Stimulated activated CD4-positive, alpha-beta T cell treated with anti-CD3 and anti-CD28 coated beads, Interleukin-1b, Interleukin-23, amount 100 ng/mL, for 48 hours (primary cell): ENCODE measurements around the gene BRINP1.

Experiments used
- DNase-seq: peaks from one replicate; pipeline ENCODE4 v3.0.0-alpha.2; 2020

Gene BRINP1

GRCh38 chr9:119273984-119274665, 95.1 kb downstream of the BRINP1 start:
- DNase-seq: no peak

- no peak for DNase-seq
Observed at GRCh38 chr9:119273325-119273904, 95.8 kb downstream of the BRINP1 start.

DNA sequence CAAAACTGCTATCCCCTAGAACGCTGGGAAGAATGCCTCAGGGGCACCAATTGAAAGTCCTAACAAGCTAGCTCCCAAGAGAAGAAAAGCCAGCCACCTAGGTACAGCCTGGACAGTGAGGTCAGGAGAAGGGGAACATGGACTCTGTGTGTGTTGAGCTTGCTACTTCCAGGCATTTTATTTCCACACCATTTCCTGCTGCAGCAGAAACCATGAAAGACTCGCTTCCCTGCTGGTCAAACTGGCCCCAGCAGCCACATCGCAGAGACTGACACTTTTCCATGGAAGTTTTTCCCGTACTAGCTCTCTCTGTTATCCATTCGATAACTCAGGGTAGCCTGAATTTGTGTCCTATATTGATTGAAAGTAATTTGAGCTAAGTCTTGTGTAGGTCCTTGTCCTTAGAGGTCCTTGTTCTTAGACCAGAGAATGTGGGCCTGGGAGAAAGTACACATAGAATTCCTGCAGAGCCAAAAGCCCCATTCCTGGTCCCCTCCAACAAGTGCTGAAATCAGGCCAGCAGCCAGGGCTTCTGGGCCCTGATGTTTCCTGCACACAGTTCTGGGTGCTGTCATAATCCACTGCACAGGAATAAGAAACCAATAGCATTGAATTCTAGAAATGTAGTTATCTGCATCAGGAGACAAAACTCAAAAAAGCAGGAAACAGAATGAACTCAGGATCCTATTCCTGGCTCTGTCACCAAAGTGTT, 96.6 kb downstream of the BRINP1 start:
- DNase-seq: no peak

DNA sequence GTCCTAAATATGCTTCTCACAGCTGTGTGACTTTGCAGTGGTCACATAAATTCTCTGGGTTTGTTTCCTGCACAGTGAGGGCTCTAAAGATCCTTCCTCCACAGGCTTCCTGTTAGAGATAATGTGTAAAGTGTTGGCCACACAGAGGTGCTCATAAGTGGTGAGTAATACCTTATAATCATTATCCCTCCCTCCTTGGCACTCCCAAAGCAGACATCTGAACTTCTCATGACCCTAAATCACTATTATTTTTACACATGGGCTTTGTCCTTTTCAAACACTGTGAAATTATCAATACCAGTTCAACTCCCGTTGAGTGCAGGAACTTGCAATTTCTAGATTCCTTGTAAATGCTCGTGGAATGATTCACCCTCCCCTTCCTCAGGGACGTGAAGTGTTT, 100.2 kb downstream of the BRINP1 start:
- no peak for DNase-seq

DNA sequence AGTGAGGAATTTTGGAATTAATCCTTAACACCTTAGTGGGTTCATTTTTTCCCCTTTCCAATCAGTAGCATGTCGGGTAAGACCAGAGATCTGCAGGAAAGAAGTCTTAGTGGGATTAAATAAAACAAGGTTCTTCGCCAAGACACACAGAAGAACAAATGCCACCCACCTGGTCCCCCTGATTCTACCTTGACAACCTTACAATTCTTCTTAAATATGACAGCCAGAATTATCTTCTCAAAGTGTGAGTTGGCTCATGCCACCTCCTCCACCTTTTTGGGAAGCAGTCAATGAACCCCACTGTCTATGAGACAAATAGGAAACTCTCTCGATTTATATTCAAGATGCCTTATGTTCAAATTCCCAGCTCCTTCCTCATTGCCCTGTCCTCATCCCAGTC, 105.1 kb downstream of the BRINP1 start:
- no peak for DNase-seq

- DNase-seq: no peak
Observed at GRCh38 chr9:119257592-119257991, 111.6 kb downstream of the BRINP1 start.

DNA sequence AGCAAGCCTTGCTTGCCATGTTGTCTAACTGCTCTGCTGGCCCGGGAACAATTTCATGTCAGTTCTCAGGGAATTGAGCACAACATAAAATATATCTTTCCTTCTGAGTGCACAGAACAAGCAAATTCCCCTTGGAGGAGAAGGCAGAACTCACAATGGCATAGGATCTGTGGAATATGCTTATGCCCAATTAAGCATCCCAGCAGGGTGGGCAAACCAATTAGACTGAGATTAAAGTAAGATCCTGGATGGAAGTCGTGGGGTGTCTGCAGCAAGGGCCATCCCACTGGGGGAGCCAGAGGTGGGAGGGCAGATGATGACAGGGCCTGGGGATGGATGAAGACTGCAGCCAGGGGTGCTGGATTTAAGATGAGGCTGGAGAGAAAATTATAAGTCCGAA, 114.1 kb downstream of the BRINP1 start:
- no peak for DNase-seq

- no peak for DNase-seq
Observed at GRCh38 chr9:119252671-119253299, 116.5 kb downstream of the BRINP1 start.

DNA sequence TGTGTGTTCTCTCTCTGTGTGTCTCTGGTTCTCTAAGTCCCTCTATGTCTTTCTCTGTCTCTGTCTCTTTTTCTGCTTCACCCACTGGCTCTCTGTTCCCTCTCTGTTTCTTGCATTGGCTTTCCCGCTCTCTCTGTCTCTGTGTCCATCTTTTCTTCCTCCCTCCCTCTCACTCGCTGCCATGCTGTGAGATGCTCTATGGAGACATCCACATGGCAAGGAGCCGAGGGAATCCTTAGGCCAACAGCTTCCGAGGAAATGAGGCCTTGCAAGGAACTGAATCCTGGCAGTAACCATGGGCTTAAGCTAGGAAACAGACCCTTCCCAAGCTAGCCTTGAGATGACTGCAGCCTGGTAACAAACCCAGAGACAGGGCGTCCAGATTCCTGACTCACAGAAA, 117.3 kb downstream of the BRINP1 start:
- DNase-seq: no peak

DNA sequence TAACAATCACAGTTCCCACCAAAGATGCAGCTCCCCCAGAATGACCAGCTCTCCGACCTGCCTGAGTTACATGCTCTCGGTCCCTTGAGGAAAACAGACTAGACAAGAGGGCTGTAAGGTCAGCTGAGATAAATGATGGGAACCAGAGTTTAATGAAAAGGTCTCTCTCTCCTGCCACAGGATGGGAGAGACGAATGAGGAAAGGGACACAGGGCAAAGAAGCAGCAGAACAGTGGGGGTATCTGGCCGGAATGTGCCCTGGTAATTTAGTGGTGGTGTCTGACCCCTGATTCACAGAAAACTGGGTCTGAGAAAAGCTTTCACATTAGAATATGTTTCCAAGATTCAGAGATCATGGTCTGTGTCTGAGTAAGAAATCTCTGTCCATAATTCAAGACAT, 118.5 kb downstream of the BRINP1 start:
- DNase-seq: no peak

DNA sequence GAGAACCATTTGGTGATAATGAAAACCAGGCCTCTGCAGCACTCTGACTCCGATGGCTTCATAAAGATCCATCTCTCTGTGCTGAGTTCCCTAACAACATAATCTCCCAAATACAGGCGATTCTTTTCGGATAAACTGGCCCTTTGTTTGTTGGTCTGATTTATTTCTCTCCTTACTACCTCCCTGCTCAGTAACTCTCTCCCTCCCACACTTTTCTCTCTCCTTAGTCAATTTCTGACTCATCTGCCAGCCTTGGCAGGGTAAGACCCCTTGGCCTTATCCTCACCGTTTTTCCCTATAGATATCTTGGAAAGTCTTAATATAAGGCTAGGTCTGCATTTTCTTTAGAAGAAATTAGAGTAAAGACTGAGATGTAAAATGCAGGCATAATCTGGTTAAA, 128.7 kb downstream of the BRINP1 start:
- DNase-seq: no peak

GRCh38 chr9:119234636-119235035, 134.6 kb downstream of the BRINP1 start:
- no peak for DNase-seq

DNA sequence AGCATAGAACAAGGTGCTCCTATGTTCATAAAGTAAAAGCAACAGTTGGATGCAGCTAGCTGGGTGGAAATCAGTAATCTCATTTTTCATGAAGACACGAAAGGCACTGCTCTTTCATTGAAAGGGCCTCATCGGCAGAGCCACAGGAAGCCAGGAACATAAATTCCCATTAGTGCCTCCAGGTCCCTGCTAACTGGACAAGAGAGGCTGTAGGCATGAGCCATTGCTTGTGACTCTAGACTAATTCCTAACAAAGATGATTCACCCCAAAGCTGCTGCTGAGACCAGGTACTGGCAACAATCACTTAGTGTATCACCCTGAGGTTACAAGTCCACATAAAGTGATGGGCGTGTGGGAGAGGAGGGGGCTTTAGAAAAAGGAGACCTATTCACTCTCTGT, 141.8 kb downstream of the BRINP1 start:
- DNase-seq: no peak

- DNase-seq: no peak
Observed at GRCh38 chr9:119224431-119224830, 144.8 kb downstream of the BRINP1 start.

DNA sequence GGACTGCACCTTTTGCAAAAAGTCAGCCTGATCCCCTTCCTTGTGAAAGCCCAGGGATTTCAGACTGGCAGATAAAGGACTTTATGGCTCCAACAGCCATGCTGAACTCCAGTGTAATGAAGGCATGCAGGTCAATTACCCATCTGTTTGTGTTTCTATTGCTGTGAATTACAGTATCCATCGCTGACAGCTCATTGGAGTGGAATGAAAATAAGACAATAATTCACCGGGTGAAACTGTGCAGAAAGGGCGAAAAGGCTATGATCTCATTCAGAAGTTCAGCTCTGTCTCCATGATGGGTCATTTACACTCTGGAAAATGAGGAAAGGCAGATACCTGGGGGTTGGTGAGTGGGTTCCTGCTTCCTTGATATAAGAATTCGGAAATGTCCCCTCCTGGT, 148.0 kb downstream of the BRINP1 start:
- no peak for DNase-seq

- no peak for DNase-seq
Observed at GRCh38 chr9:119218293-119218692, 150.9 kb downstream of the BRINP1 start.

DNA sequence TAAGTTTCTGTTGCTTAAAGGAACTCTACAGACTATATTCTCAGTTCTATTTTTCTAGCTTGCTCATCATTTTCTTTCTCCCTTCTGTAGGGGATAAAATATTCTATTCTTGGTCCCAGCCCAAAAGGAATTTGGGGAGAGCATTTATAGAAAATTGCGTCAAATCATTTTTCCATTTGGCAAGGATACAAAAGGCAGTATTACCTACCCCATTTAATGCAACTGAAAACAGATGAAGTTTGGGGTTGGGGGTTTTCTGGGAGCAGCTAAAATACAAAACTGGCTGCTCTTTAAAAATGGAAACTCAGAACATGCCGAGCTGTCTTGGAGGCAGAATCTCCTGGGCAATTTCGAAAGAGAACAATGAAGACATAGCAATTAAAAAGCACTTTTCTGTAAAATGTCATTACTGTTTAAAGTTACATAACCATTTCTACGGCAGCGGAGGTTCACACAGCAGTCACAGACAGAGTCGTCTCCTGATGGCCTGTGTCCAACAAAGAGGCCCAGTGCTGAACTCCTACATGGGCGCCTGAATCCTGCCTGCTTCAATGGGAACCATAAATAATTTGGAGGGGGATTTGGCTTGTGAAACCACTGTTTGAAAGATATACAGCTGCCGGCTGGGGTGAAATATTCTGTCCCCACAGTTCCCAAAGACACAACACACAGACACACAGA, 152.4 kb downstream of the BRINP1 start:
- DNase-seq: no peak

GRCh38 chr9:119215651-119216050, 153.6 kb downstream of the BRINP1 start:
- DNase-seq: no peak

DNA sequence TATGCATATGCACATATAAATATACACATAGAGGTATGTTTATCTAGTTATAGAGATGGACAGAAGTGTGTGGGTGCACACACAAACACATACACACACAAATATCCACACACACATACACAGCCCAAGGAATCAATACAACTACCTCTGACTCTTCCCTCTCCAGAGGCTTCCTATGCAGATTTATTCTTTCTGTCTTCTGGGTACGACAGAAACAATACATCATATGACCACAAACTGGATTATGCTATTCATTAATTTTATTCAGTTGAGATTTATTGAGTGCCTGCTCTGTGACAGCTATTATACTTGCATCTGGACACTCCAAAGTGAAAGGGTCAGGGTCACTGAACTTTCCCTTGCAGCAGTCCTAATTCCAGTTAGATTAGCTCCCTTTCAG, 155.8 kb downstream of the BRINP1 start:
- DNase-seq: no peak

GRCh38 chr9:119197893-119198607, 171.2 kb downstream of the BRINP1 start:
- DNase-seq: no peak

GRCh38 chr9:119195521-119195920, 173.7 kb downstream of the BRINP1 start:
- no peak for DNase-seq

GRCh38 chr9:119185298-119185697, 183.9 kb downstream of the BRINP1 start:
- DNase-seq: no peak
